GM10266 (cell line): ENCODE measurements around the gene SIN3A.

Source experiments
- DNase-seq: peaks from one replicate; pipeline ENCODE4 v3.0.0; 2012; ENCODE audit errors: extremely low spot score
- TF ChIP-seq, protein P1 (sequence below): IDR thresholded peaks from 2 replicates; pipeline ENCODE4 v1.5.1; 2012; ENCODE audit warnings: mild to moderate bottlenecking, low read depth; ENCODE audit not compliant: control insufficient read depth, insufficient read depth; ENCODE audit errors: missing control alignments

The SIN3A gene

DNA sequence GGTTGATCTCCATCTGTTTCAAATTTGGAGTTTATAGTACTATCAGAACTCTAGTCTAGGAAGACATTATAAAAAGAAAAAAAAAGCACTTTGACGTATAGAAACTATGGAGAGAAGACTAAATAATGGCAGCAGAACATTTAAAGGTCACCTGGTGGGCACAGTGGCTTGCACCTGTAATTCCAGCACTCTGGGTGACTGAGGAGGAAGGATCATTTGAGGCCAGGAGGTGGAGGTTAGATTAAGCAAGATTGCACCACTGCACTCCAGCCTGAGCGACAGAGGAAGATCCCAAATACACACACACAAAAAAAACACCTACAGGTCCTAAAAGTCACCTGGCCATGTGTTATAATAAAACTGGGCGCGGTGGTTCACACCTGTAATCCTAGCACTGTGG is 13.8 kb downstream of the SIN3A start:
- no peak for DNase-seq
- TF ChIP-seq, protein P1, sequence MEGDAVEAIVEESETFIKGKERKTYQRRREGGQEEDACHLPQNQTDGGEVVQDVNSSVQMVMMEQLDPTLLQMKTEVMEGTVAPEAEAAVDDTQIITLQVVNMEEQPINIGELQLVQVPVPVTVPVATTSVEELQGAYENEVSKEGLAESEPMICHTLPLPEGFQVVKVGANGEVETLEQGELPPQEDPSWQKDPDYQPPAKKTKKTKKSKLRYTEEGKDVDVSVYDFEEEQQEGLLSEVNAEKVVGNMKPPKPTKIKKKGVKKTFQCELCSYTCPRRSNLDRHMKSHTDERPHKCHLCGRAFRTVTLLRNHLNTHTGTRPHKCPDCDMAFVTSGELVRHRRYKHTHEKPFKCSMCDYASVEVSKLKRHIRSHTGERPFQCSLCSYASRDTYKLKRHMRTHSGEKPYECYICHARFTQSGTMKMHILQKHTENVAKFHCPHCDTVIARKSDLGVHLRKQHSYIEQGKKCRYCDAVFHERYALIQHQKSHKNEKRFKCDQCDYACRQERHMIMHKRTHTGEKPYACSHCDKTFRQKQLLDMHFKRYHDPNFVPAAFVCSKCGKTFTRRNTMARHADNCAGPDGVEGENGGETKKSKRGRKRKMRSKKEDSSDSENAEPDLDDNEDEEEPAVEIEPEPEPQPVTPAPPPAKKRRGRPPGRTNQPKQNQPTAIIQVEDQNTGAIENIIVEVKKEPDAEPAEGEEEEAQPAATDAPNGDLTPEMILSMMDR: no peak

DNA sequence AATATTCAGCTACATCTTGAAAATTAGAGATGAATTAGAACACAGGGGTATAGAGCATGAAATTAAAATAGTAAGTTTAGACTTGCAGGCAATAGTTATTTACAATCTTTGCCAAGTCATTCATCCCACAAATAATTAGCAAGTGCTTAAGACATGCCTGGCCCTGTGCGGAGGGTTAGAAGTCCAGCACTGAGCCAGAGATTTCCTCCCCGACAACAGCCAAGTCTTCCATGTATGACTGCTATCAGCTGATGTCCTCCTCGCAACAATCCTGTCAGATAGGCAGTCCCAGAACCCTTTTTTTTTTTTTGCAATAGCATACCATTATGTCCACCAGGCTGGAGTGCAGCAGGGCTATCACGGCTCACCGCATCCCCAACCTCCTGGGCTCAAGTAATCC is 14.6 kb downstream of the SIN3A start:
- DNase-seq: no peak
- TF ChIP-seq, protein P1: no peak

DNA sequence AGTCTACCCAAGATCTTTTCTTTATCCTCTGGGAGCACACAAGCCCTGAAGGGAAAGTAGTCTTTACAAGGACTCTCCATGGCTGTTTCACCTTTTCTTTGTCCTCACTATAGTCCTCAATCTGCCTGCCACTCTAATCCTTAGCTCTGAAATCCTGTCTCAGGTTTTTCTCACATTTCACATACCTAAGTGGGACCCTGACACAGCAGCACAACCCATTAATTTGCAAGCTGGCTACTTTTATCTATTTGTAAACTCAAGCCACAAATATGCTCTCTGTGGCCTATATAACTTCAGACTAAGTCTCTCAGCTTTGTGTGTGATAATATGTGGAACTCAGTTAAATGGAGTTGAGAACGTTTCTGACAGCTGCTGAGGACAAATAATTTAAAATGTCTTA is 19.8 kb downstream of the SIN3A start:
- DNase-seq: no peak

DNA sequence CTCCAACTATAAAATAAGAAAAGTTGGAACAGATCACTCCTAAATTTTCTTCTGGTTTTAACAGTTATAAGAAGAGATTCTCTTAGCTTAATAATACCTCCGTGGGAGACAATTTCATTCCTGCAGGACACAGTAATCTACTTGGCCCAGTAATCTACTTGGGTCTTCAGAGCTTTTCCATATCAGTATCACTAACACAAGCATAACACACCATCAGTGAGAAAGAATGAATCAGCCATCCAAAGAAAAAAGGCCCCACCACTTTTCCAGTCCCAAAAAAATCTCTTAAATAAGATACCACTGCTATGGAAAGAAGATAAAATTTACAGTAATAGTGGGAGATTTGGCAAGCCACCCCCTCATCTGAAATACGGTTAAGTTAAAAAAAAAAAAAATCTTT is 20.2 kb downstream of the SIN3A start:
- no peak for DNase-seq
- TF ChIP-seq, protein P1: no peak

More for the DNA sequence above, 19.8 kb downstream of the SIN3A start:
- TF ChIP-seq, protein P1: no peak

DNA sequence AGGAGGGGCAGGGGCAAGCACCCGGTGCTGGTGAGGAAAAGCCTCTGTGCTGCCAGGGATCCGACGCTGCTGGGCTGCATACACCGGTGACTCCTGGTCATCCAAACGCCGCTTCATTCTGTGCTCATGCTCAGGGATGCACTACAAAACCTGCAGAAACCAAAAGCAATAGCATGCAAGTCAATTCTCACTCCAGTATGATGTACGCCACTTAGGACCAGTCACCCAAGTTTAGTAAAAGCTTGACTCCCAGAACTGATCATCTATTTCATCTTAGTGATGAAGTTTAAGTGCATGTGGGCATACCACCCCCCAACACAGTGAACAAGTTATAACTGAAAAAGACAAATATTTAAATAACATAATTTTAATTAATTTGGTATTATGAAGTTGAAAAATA is 21.2 kb downstream of the SIN3A start:
- TF ChIP-seq, protein P1: no peak

DNA sequence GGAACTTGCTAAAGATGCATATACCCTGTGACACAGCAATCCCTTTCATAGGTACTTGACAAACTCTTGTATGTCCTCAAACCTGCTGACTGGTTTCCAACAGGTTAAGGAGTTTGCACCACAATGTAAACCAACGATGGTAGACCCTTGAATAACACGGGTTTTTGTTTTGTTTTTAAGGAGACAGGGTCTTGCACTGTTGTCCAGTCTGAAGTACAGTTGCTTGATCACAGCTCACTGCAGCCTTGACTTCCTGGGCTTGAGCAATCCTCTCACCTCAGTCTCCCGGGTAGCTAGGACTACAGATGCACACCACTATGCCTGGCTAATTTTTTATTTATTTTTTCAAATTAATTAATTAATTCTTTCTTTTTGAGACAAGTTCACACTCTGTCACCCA is 23.3 kb downstream of the SIN3A start:
- no peak for DNase-seq
- TF ChIP-seq, protein P1: no peak

More for the DNA sequence above, 21.2 kb downstream of the SIN3A start:
- no peak for DNase-seq

DNA sequence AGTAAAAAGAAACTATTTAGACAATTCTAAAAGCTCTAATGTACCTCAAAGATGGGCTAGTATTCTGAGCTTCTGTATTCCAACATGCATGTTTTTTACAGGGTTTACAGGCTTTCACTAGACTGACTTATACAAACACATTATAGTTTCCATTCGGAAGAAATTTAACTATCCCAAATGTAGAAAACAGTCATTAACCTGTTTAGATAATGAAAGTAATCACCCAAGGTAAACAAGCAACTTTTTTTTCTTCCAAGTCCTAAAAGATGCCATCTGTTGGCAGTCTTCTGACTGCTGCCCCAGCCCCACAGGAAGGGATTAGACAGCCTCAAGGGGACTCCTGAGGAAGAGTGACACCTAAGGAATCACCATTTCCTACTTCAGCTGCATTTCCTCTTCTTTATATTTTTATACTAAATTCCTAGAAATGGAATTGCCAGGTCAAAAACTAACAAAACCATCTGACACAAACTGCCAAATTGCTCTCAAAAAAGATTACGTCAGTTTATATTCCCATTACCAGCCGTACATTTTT is 25.5 kb downstream of the SIN3A start:
- TF ChIP-seq, protein P1: no peak
- DNase-seq: no peak
